ENCODE measurements around the gene TMEM109. TPM values are rescaled to one million over a fixed set of nuclear protein-coding genes. Genes with fewer than 3 reads are reported as not detected.

Gene TMEM109
- total RNA-seq, 1 experiment from 2014 or later, result 165 TPM

DNA sequence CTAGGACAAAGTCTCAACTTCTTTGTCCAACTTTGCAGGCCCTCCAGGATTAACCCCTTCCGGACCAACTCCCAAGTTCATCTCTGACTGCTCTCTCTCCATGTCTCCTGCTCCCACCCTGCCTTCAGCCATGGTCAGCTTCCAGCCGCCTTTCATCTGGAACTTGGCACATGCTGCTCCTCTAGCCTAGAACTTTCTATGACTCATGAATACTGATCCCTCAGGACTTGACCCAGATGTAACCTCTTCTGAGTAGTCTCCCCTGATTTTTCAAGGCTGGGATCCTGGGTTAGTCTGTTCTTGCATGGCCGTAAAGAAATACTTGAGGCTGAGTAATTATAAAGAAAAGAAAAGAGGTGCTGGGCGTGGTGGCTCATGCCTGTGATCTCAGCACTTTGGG, 43.2 kb downstream of the TMEM109 start:
- ChIA-PET POLR2A (ENCODE audit: unreplicated experiment) (no interaction called here), CTCF (no interaction called here)
- Histone ChIP-seq H3F3A (ENCODE audit: low read length, unreplicated experiment) (no peaks in the 10 kb centered on the region), H3K9me2 (replicated peaks; ENCODE audit: low read length) (no peaks in the 10 kb centered on the region), H3K27me3 (ENCODE audit: low read length) (peaks cover 26% of the 10 kb centered on the region), H4K20me1 (ENCODE audit: low read length) (no peaks in the 10 kb centered on the region), H3K79me2 (ENCODE audit: low read length) (no peaks in the 10 kb centered on the region), H3K27ac (ENCODE audit: low read length) (no peak overlapping the region), H3K4me3 (ENCODE audit: low read length) (no peak overlapping the region), H3K4me2 (ENCODE audit: low read length) (no peak overlapping the region), H2AFZ (ENCODE audit: low read length) (no peak overlapping the region), H3K36me3 (ENCODE audit: low read depth, low read length) (no peaks in the 10 kb centered on the region), H3K9ac (ENCODE audit: low read length) (no peak overlapping the region), H3K9me3 (ENCODE audit: low read length) (no peaks in the 10 kb centered on the region), H3K4me1 (ENCODE audit: insufficient read depth, low read length) (no peaks in the 10 kb centered on the region)
- ATAC-seq (no peak), DNase-seq (no peak)
- TF ChIP-seq CTCF (conservative IDR thresholded peaks at IDR 0.05; ENCODE audit: low read depth, low read length) (no peak), EZH2phosphoT487 (IDR thresholded peaks at IDR 0.05; ENCODE audit: borderline replicate concordance, low read length) (no peak), EZH2 (IDR thresholded peaks at IDR 0.05; ENCODE audit: low read length, unreplicated experiment) (no peak)
- intact Hi-C loops (cut with micrococcal nuclease), result no loop called here
- no TSS peak for BruUV-seq (replicated peaks)

- DNase-seq (no peak), ATAC-seq (no peak)
- no peak for TF ChIP-seq EZH2 (IDR thresholded peaks at IDR 0.05; ENCODE audit: low read length, unreplicated experiment)
- TF ChIP-seq CTCF (conservative IDR thresholded peaks at IDR 0.05; ENCODE audit: low read depth, low read length), result no peak
- no peak for TF ChIP-seq EZH2phosphoT487 (IDR thresholded peaks at IDR 0.05; ENCODE audit: borderline replicate concordance, low read length)
- intact Hi-C loops (cut with micrococcal nuclease), result no loop called here
- no TSS peak for BruUV-seq (replicated peaks)
- Histone ChIP-seq H3K9me2 (replicated peaks; ENCODE audit: low read length) (no peaks in the 10 kb centered on the region), H3F3A (ENCODE audit: low read length, unreplicated experiment) (no peaks in the 10 kb centered on the region), H3K9ac (ENCODE audit: low read length) (no peak overlapping the region), H3K36me3 (ENCODE audit: low read depth, low read length) (no peaks in the 10 kb centered on the region), H3K9me3 (ENCODE audit: low read length) (no peaks in the 10 kb centered on the region), H3K4me3 (ENCODE audit: low read length) (no peak overlapping the region), H4K20me1 (ENCODE audit: low read length) (no peaks in the 10 kb centered on the region), H2AFZ (ENCODE audit: low read length) (no peak overlapping the region), H3K27me3 (ENCODE audit: low read length) (peaks cover 35% of the 10 kb centered on the region), H3K4me1 (ENCODE audit: insufficient read depth, low read length) (no peaks in the 10 kb centered on the region), H3K27ac (ENCODE audit: low read length) (no peak overlapping the region), H3K4me2 (ENCODE audit: low read length) (no peak overlapping the region), H3K79me2 (ENCODE audit: low read length) (no peaks in the 10 kb centered on the region)
- ChIA-PET POLR2A (ENCODE audit: unreplicated experiment) (no interaction called here), CTCF (no interaction called here)
These were observed 45.5 kb downstream of the TMEM109 start for GRCh38 chr11:60959431-60959830.

- intact Hi-C loops (cut with micrococcal nuclease), result no loop called here
These were observed 46.4 kb downstream of the TMEM109 start for GRCh38 chr11:60960405-60960804.

More at GRCh38 chr11:60960405-60960804, 46.4 kb downstream of the TMEM109 start:
- ATAC-seq, result no peak
- no peaks in the 10 kb centered on the region for H3K9me3 ChIP-seq (ENCODE audit: low read length)
- DNase-seq, result no peak
- H3F3A ChIP-seq (ENCODE audit: low read length, unreplicated experiment), result no peaks in the 10 kb centered on the region
- H3K4me3 ChIP-seq (ENCODE audit: low read length), result no peak overlapping the region
- no peak for TF ChIP-seq EZH2phosphoT487 (IDR thresholded peaks at IDR 0.05; ENCODE audit: borderline replicate concordance, low read length)
- TF ChIP-seq CTCF (conservative IDR thresholded peaks at IDR 0.05; ENCODE audit: low read depth, low read length), result no peak
- no peak for TF ChIP-seq EZH2 (IDR thresholded peaks at IDR 0.05; ENCODE audit: low read length, unreplicated experiment)
- H3K27me3 ChIP-seq (ENCODE audit: low read length), result peaks cover 39% of the 10 kb centered on the region
- H2AFZ ChIP-seq (ENCODE audit: low read length), result no peak overlapping the region
- H3K79me2 ChIP-seq (ENCODE audit: low read length), result no peaks in the 10 kb centered on the region
- CTCF ChIA-PET, result no interaction called here
- H3K36me3 ChIP-seq (ENCODE audit: low read depth, low read length), result no peaks in the 10 kb centered on the region
- POLR2A ChIA-PET (ENCODE audit: unreplicated experiment), result no interaction called here
- H3K4me2 ChIP-seq (ENCODE audit: low read length), result no peak overlapping the region
- H3K4me1 ChIP-seq (ENCODE audit: insufficient read depth, low read length), result no peaks in the 10 kb centered on the region
- H4K20me1 ChIP-seq (ENCODE audit: low read length), result no peaks in the 10 kb centered on the region
- H3K27ac ChIP-seq (ENCODE audit: low read length), result no peak overlapping the region
- no TSS peak for BruUV-seq (replicated peaks)
- H3K9ac ChIP-seq (ENCODE audit: low read length), result no peak overlapping the region
- H3K9me2 ChIP-seq (replicated peaks; ENCODE audit: low read length), result no peaks in the 10 kb centered on the region
